ENCODE measurements around the gene SLC9C2. TPM values are rescaled to one million over a fixed set of nuclear protein-coding genes. Genes with fewer than 3 reads are reported as not detected.
"Not testable (repeated sequence)": the region's sequence is repeated elsewhere in the genome, so short reads cannot be mapped to it uniquely, and the experiment has no call there.

SLC9C2 gene
- total RNA-seq, 1 donor from 2014 or later, result 0.54 TPM

GRCh38 chr1:173570370-173571007 lies 32.4 kb downstream of the SLC9C2 start:
- Histone ChIP-seq H3K4me2 (ENCODE audit: low read length) (no peak overlapping the region), H3K27ac (ENCODE audit: low read depth, low read length) (no peak overlapping the region), H3K79me2 (ENCODE audit: insufficient read depth, low read length) (no peaks in the 10 kb centered on the region), H3K9ac (ENCODE audit: low read length) (no peak overlapping the region), H3K27me3 (ENCODE audit: insufficient read depth, low read length) (no peaks in the 10 kb centered on the region), H2AFZ (ENCODE audit: low read depth, low read length) (no peak overlapping the region), H3K4me3 (ENCODE audit: insufficient read depth, low read depth, low read length) (no peak overlapping the region), H3K36me3 (ENCODE audit: insufficient read depth, low read length) (no peaks in the 10 kb centered on the region), H3K4me1 (ENCODE audit: insufficient read depth, low read length) (no peaks in the 10 kb centered on the region), H4K20me1 (ENCODE audit: insufficient read depth, low read length) (no peaks in the 10 kb centered on the region), H3K9me3 (ENCODE audit: insufficient read depth, low read depth, low read length) (no peaks in the 10 kb centered on the region)
- peaks cover 12% of the 10 kb centered on the region for H3K4me1 Mint-ChIP-seq (ENCODE audit: low read depth, unreplicated experiment)
- H3K36me3 Mint-ChIP-seq (ENCODE audit: low read depth, unreplicated experiment), result no peaks in the 10 kb centered on the region
- H3K4me3 Mint-ChIP-seq (ENCODE audit: unreplicated experiment), result no peak overlapping the region
- DNase-seq (ENCODE audit: low read depth) (no peak), FAIRE-seq (no peak)
- TF ChIP-seq EZH2 (IDR thresholded peaks at IDR 0.05; ENCODE audit: insufficient read depth, low read length) (no peak), CTCF (IDR thresholded peaks at IDR 0.05; ENCODE audit: insufficient read depth, low read depth, low read length) (no peak)
- no peaks in the 10 kb centered on the region for H3K27me3 Mint-ChIP-seq (ENCODE audit: low read depth, unreplicated experiment)
- H3K9me3 Mint-ChIP-seq (ENCODE audit: unreplicated experiment), result peaks cover 6% of the 10 kb centered on the region
- no peak overlapping the region for H3K27ac Mint-ChIP-seq (ENCODE audit: unreplicated experiment)

GRCh38 chr1:173568483-173568882 lies 34.4 kb downstream of the SLC9C2 start:
- Histone ChIP-seq H3K4me2 (ENCODE audit: low read length) (no peak overlapping the region), H4K20me1 (ENCODE audit: insufficient read depth, low read length) (no peaks in the 10 kb centered on the region), H3K9ac (ENCODE audit: low read length) (no peak overlapping the region), H3K4me3 (ENCODE audit: insufficient read depth, low read depth, low read length) (no peak overlapping the region), H3K27ac (ENCODE audit: low read depth, low read length) (no peak overlapping the region), H3K27me3 (ENCODE audit: insufficient read depth, low read length) (no peaks in the 10 kb centered on the region), H3K9me3 (ENCODE audit: insufficient read depth, low read depth, low read length) (no peaks in the 10 kb centered on the region), H3K36me3 (ENCODE audit: insufficient read depth, low read length) (no peaks in the 10 kb centered on the region), H2AFZ (ENCODE audit: low read depth, low read length) (no peak overlapping the region), H3K4me1 (ENCODE audit: insufficient read depth, low read length) (no peaks in the 10 kb centered on the region), H3K79me2 (ENCODE audit: insufficient read depth, low read length) (no peaks in the 10 kb centered on the region)
- Mint-ChIP-seq H3K27me3 (ENCODE audit: low read depth, unreplicated experiment) (no peaks in the 10 kb centered on the region), H3K36me3 (ENCODE audit: low read depth, unreplicated experiment) (no peaks in the 10 kb centered on the region), H3K27ac (ENCODE audit: unreplicated experiment) (no peak overlapping the region), H3K4me3 (ENCODE audit: unreplicated experiment) (no peak overlapping the region), H3K4me1 (ENCODE audit: low read depth, unreplicated experiment) (peaks cover 7% of the 10 kb centered on the region), H3K9me3 (ENCODE audit: unreplicated experiment) (peaks cover 5% of the 10 kb centered on the region)
- FAIRE-seq, result no peak
- TF ChIP-seq CTCF (IDR thresholded peaks at IDR 0.05; ENCODE audit: insufficient read depth, low read depth, low read length), result no peak
- no peak for TF ChIP-seq EZH2 (IDR thresholded peaks at IDR 0.05; ENCODE audit: insufficient read depth, low read length)
- DNase-seq (ENCODE audit: low read depth), result no peak

GRCh38 chr1:173563846-173564245 lies 39.0 kb downstream of the SLC9C2 start:
- not testable (repeated sequence) for H3K36me3 Mint-ChIP-seq (ENCODE audit: low read depth, unreplicated experiment); H3K27me3 Mint-ChIP-seq (ENCODE audit: low read depth, unreplicated experiment); H3K4me1 ChIP-seq (ENCODE audit: insufficient read depth, low read length); H4K20me1 ChIP-seq (ENCODE audit: insufficient read depth, low read length); H3K4me1 Mint-ChIP-seq (ENCODE audit: low read depth, unreplicated experiment); H2AFZ ChIP-seq (ENCODE audit: low read depth, low read length); H3K79me2 ChIP-seq (ENCODE audit: insufficient read depth, low read length); H3K9ac ChIP-seq (ENCODE audit: low read length); DNase-seq (ENCODE audit: low read depth); H3K27ac Mint-ChIP-seq (ENCODE audit: unreplicated experiment); H3K4me3 Mint-ChIP-seq (ENCODE audit: unreplicated experiment); H3K9me3 Mint-ChIP-seq (ENCODE audit: unreplicated experiment); H3K4me3 ChIP-seq (ENCODE audit: insufficient read depth, low read depth, low read length); FAIRE-seq; H3K27ac ChIP-seq (ENCODE audit: low read depth, low read length); H3K9me3 ChIP-seq (ENCODE audit: insufficient read depth, low read depth, low read length); H3K36me3 ChIP-seq (ENCODE audit: insufficient read depth, low read length); H3K4me2 ChIP-seq (ENCODE audit: low read length); H3K27me3 ChIP-seq (ENCODE audit: insufficient read depth, low read length)

Measured in astrocyte (in vitro differentiated cells and primary cell).